Neural cell (in vitro differentiated cells): Measurements from ENCODE around the gene IQCH. TPM values are rescaled to one million over a fixed set of nuclear protein-coding genes. Genes with fewer than 3 reads are reported as not detected.

Experiments
- H2AFZ ChIP-seq: fragments of 200-600, 300-800 bp; sonication (generic), shearing (Covaris generic); 2 replicates; pipeline ENCODE4 v1.6.0; 2014; ENCODE audit warnings: low read depth, mild to moderate bottlenecking, antibody characterized with exemption, low read length, moderate library complexity
- H3F3A ChIP-seq: fragments of 200-600 bp; shearing (Covaris generic); 2 replicates; pipeline ENCODE4 v1.6.1; 2016; ENCODE audit warnings: mild to moderate bottlenecking, moderate library complexity, mixed read lengths, antibody characterized with exemption, low read length; ENCODE audit not compliant: insufficient read depth, poor library complexity, severe bottlenecking
- H3K27ac ChIP-seq: fragments of 200-600, 300-800 bp; sonication (generic), shearing (Covaris generic); 2 replicates; pipeline ENCODE4 v1.5.1; 2014; ENCODE audit warnings: mild to moderate bottlenecking, low read length, moderate library complexity
- H3K27me3 ChIP-seq: fragments of 300-800, 200-600 bp; sonication (generic), shearing (Covaris generic); 2 replicates; pipeline ENCODE4 v1.6.0; 2014; ENCODE audit warnings: mild to moderate bottlenecking, low read depth, low read length, moderate library complexity; ENCODE audit not compliant: insufficient read depth
- H3K36me3 ChIP-seq: fragments of 300-800, 200-600 bp; sonication (generic), shearing (Covaris generic); 2 replicates; pipeline ENCODE4 v1.5.1; 2014; ENCODE audit warnings: mild to moderate bottlenecking, antibody characterized with exemption, low read length, moderate library complexity; ENCODE audit not compliant: insufficient read depth
- H3K4me2 ChIP-seq: fragments of 300-800, 200-600 bp; sonication (generic), shearing (Covaris generic); 2 replicates; pipeline ENCODE4 v1.6.0; 2014; ENCODE audit warnings: mild to moderate bottlenecking, low read length
- H3K4me3 ChIP-seq: fragments of 300-800, 200-600 bp; sonication (generic), shearing (Covaris generic); 2 replicates; pipeline ENCODE4 v1.5.1; 2014; ENCODE audit warnings: mild to moderate bottlenecking, low read length, moderate library complexity
- H3K79me2 ChIP-seq: fragments of 200-600 bp; shearing (Covaris generic); replicated peaks from 2 replicates; pipeline ENCODE4 v1.6.0; 2014; ENCODE audit warnings: mild to moderate bottlenecking, low read length, moderate library complexity; ENCODE audit not compliant: insufficient read depth
- H3K9ac ChIP-seq: fragments of 300-800, 200-600 bp; sonication (generic), shearing (Covaris generic); 2 replicates; pipeline ENCODE4 v1.6.1; 2016; ENCODE audit warnings: mild to moderate bottlenecking, low read length, mixed read lengths
- H3K9me2 ChIP-seq: fragments of 200-600 bp; shearing (Covaris generic); 2 replicates; pipeline ENCODE4 v1.6.1; 2016; ENCODE audit warnings: mild to moderate bottlenecking, low read length, mixed read lengths; ENCODE audit not compliant: insufficient read depth
- H3K9me3 ChIP-seq: fragments of 200-600, 300-800 bp; sonication (generic), shearing (Covaris generic); 2 replicates; pipeline ENCODE4 v1.6.1; 2016; ENCODE audit warnings: mild to moderate bottlenecking, mixed run types, low read length, moderate library complexity, mixed read lengths
- H4K20me1 ChIP-seq: fragments of 200-600 bp; shearing (Covaris generic); 2 replicates; pipeline ENCODE4 v1.6.1; 2016; ENCODE audit warnings: mild to moderate bottlenecking, mixed run types; ENCODE audit not compliant: insufficient read depth
- CTCF ChIP-seq: fragments of 450-650 bp; IDR thresholded peaks from 2 replicates; pipeline ENCODE4 v1.5.1; 2014; ENCODE audit warnings: antibody characterized with exemption, mild to moderate bottlenecking, moderate library complexity; ENCODE audit not compliant: poor library complexity, severe bottlenecking
- EP300 ChIP-seq: fragments of 450-650 bp; conservative IDR thresholded peaks from 2 replicates; pipeline ENCODE4 v1.6.1; 2014; ENCODE audit warnings: antibody characterized with exemption, mild to moderate bottlenecking, moderate library complexity; ENCODE audit not compliant: poor library complexity, severe bottlenecking
- EZH2 ChIP-seq: fragments of 200-600, 300-800 bp; shearing (Covaris generic), sonication (generic); IDR thresholded peaks from 2 replicates; pipeline ENCODE4 v1.6.1; 2014; ENCODE audit warnings: antibody characterized with exemption, low read length, borderline replicate concordance, mild to moderate bottlenecking; ENCODE audit not compliant: insufficient read depth, poor library complexity, severe bottlenecking
- MXI1 ChIP-seq: fragments of 450-650 bp; conservative IDR thresholded peaks from 2 replicates; pipeline ENCODE4 v1.6.1; 2014; ENCODE audit warnings: antibody characterized with exemption, mild to moderate bottlenecking; ENCODE audit not compliant: poor library complexity, severe bottlenecking
- POLR2AphosphoS5 ChIP-seq: IDR thresholded peaks from 2 replicates; pipeline ENCODE4 v1.6.1; 2012
- RAD21 ChIP-seq: fragments of 450-650 bp; conservative IDR thresholded peaks from 2 replicates; pipeline ENCODE4 v1.6.1; 2014; ENCODE audit warnings: antibody characterized with exemption, mild to moderate bottlenecking, moderate library complexity
- REST ChIP-seq: IDR thresholded peaks from 2 replicates; pipeline ENCODE4 v1.6.1; 2012; ENCODE audit warnings: borderline replicate concordance
- SMC3 ChIP-seq: fragments of 450-650 bp; conservative IDR thresholded peaks from 2 replicates; pipeline ENCODE4 v1.6.1; 2014; ENCODE audit warnings: antibody characterized with exemption, mild to moderate bottlenecking, moderate library complexity; ENCODE audit not compliant: poor library complexity
- TAF1 ChIP-seq: IDR thresholded peaks from 2 replicates; pipeline ENCODE4 v1.6.1; 2012; ENCODE audit warnings: low read depth
- polyA plus RNA-seq: library from polyadenylated mRNA; depleted of rRNA; stranded (reverse); fragments of >200 nt; gene quantifications from 2 replicates; pipeline ENCODE4 v1.2.3, GENCODE V29; 2014

Gene IQCH
- polyA plus RNA-seq, 1 donor from 2014 or later = 2.8 TPM

GRCh38 chr15:67504796-67505195 is 250.2 kb downstream of the IQCH start:
- TF ChIP-seq CTCF (no peak), RAD21 (no peak), MXI1 (no peak), EP300 (no peak), SMC3 (no peak), TAF1 (no peak), REST (no peak), EZH2 (no peak), POLR2AphosphoS5 (no peak)
- Histone ChIP-seq H3K4me2 (no peak overlapping the region), H3K9me2 (no peaks in the 10 kb centered on the region), H3K36me3 (no peaks in the 10 kb centered on the region), H3K9ac (no peak overlapping the region), H3K9me3 (no peaks in the 10 kb centered on the region), H3F3A (no peaks in the 10 kb centered on the region), H3K4me3 (no peak overlapping the region), H3K27me3 (peaks cover 15% of the 10 kb centered on the region), H3K27ac (no peak overlapping the region), H4K20me1 (no peaks in the 10 kb centered on the region), H3K79me2 (no peaks in the 10 kb centered on the region), H2AFZ (no peak overlapping the region)

GRCh38 chr15:67505675-67506572 is 251.3 kb downstream of the IQCH start:
- H2AFZ ChIP-seq = no peak overlapping the region
- no peaks in the 10 kb centered on the region for H3K36me3 ChIP-seq
- no peak overlapping the region for H3K4me2 ChIP-seq
- no peaks in the 10 kb centered on the region for H3F3A ChIP-seq
- H3K79me2 ChIP-seq = no peaks in the 10 kb centered on the region
- H3K4me3 ChIP-seq = no peak overlapping the region
- H3K9me2 ChIP-seq = no peaks in the 10 kb centered on the region
- H3K27ac ChIP-seq = no peak overlapping the region
- H3K9me3 ChIP-seq = no peaks in the 10 kb centered on the region
- H3K9ac ChIP-seq = no peak overlapping the region
- TF ChIP-seq RAD21 (no peak), SMC3 (no peak), POLR2AphosphoS5 (no peak), MXI1 (no peak), CTCF (no peak), EP300 (no peak), TAF1 (no peak), REST (no peak), EZH2 (no peak)
- H3K27me3 ChIP-seq = peaks cover 8% of the 10 kb centered on the region
- no peaks in the 10 kb centered on the region for H4K20me1 ChIP-seq
